Measurements from ENCODE around the gene KIF23.

The KIF23 gene

GRCh38 chr15:69395460-69395859 is 18.7 kb upstream of the KIF23 start:
- no peak for DNase-seq

GRCh38 chr15:69395991-69396390 is 18.2 kb upstream of the KIF23 start:
- no peak for DNase-seq

GRCh38 chr15:69398491-69398891 is 15.7 kb upstream of the KIF23 start:
- no peak for DNase-seq

- DNase-seq: no peak
Measured at GRCh38 chr15:69400850-69401249, 13.3 kb upstream of the KIF23 start.

- no peak for DNase-seq
Measured at GRCh38 chr15:69402816-69403215, 11.3 kb upstream of the KIF23 start.

- no peak for DNase-seq
Measured at GRCh38 chr15:69403594-69403993, 10.6 kb upstream of the KIF23 start.

GRCh38 chr15:69405110-69405509 is 9.0 kb upstream of the KIF23 start:
- DNase-seq: no peak

- no peak for DNase-seq
Measured at GRCh38 chr15:69407719-69408400, 6.3 kb upstream of the KIF23 start.

- no peak for DNase-seq
Measured at GRCh38 chr15:69408841-69409240, 5.3 kb upstream of the KIF23 start.

GRCh38 chr15:69410248-69410874 is 3.8 kb upstream of the KIF23 start:
- peak; percentile 49 for DNase-seq

- no peak for DNase-seq
Measured at GRCh38 chr15:69412274-69412673, 1.9 kb upstream of the KIF23 start.

- no peak for DNase-seq
Measured at GRCh38 chr15:69412701-69413100, 1.4 kb upstream of the KIF23 start.

- DNase-seq: peak; percentile 18
Measured at GRCh38 chr15:69414701-69415167, 585 bp downstream of the KIF23 start.

- DNase-seq: no peak
Measured at GRCh38 chr15:69415381-69415780, 1.2 kb downstream of the KIF23 start.

- DNase-seq: no peak
Measured at GRCh38 chr15:69417581-69417980, 3.4 kb downstream of the KIF23 start.

- DNase-seq: no peak
Measured at GRCh38 chr15:69421498-69421897, 7.3 kb downstream of the KIF23 start.

- DNase-seq: no peak
Measured at GRCh38 chr15:69422336-69422895, 8.3 kb downstream of the KIF23 start.

- no peak for DNase-seq
Measured at GRCh38 chr15:69424001-69424400, 9.9 kb downstream of the KIF23 start.

GRCh38 chr15:69424748-69425413 is 10.7 kb downstream of the KIF23 start:
- no peak for DNase-seq

GRCh38 chr15:69433831-69434230 is 19.7 kb downstream of the KIF23 start:
- DNase-seq: no peak

GRCh38 chr15:69434238-69434637 is 20.1 kb downstream of the KIF23 start:
- DNase-seq: no peak

GRCh38 chr15:69434679-69435078 is 20.5 kb downstream of the KIF23 start:
- DNase-seq: no peak

- DNase-seq: no peak
Measured at GRCh38 chr15:69435985-69436384, 21.8 kb downstream of the KIF23 start.

GRCh38 chr15:69436951-69437350 is 22.8 kb downstream of the KIF23 start:
- DNase-seq: no peak

All from activated CD4-positive, alpha-beta T cell treated with anti-CD3 and anti-CD28 coated beads, Interleukin-2, amount 50 U/mL, for 16 hours (primary cell).